SK-N-MC (cell line): ENCODE data around the gene BACE2.

Source experiments
- EZH2 ChIP-seq: fragments of 200-600 bp; sonication (generic); IDR thresholded peaks from one replicate; pipeline ENCODE4 v1.6.1; 2017; ENCODE audit warnings: antibody characterized with exemption
- FOXP2 ChIP-seq: optimal IDR thresholded peaks from 2 replicates; pipeline ENCODE3; 2011; ENCODE audit warnings: mild to moderate bottlenecking, moderate library complexity; ENCODE audit not compliant: insufficient read depth; ENCODE audit errors: extremely low read length, control extremely low read depth
- POLR2AphosphoS5 ChIP-seq: IDR thresholded peaks from 2 replicates; pipeline ENCODE4 v1.6.1; 2012; ENCODE audit warnings: mild to moderate bottlenecking, low read depth, low read length, borderline replicate concordance

DNA sequence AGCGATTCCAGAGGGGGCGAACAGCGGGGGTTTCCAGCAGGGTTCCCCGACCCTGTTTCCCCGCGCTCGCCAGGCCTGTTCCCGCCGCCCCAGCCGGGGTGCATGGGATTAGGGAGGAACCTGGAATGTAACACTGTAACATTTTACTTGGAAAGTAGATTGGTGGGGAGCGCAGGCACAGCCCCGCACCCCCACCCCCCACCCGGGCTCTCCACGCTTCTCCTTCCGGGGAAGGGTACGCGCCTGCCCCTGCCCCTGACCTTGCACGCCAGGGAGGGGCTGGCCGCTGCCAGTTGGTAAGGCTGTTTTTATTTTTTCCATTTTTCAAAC lies 149.1 kb downstream of the BACE2 start:
- TF ChIP-seq POLR2AphosphoS5 (no peak), EZH2 (no peak), FOXP2 (no peak)
